Left ventricle myocardium inferior (tissue), 1 donor: ENCODE data around the gene PPFIA3. TPM values are rescaled to one million over a fixed set of nuclear protein-coding genes. Genes with fewer than 3 reads are reported as not detected.
A peak's percentile ranks its signal among the peaks of the same experiment; 100 is the strongest.

ENCODE experiments used
- DNase-seq: peaks from one replicate; pipeline ENCODE4 v3.0.0-alpha.2; 2020
- H3K27ac ChIP-seq: fragments of 200-600 bp; replicated peaks from 2 replicates; pipeline ENCODE4 v1.8.0; 2021
- H3K27me3 ChIP-seq: fragments of 200-600 bp; 2 replicates; pipeline ENCODE4 v1.8.0; 2021; ENCODE audit warnings: low read depth
- H3K36me3 ChIP-seq: fragments of 200-600 bp; 2 replicates; pipeline ENCODE4 v1.8.0; 2021
- H3K4me1 ChIP-seq: fragments of 200-600 bp; 2 replicates; pipeline ENCODE4 v1.8.0; 2021
- H3K4me3 ChIP-seq: fragments of 200-600 bp; 2 replicates; pipeline ENCODE4 v1.8.0; 2021; ENCODE audit warnings: mild to moderate bottlenecking, moderate library complexity
- H3K9me3 ChIP-seq: fragments of 200-600 bp; replicated peaks from 2 replicates; pipeline ENCODE4 v1.8.0; 2021
- CTCF ChIP-seq: fragments of 200-600 bp; IDR thresholded peaks from 2 replicates; pipeline ENCODE4 v1.8.0; 2021; ENCODE audit warnings: antibody characterized with exemption, mild to moderate bottlenecking, borderline replicate concordance
- intact Hi-C: fragments of 100-400 bp; cut with micrococcal nuclease; formaldehyde crosslinking; loops from one replicate; pipeline ENCODE4 v1.11.0; 2022
- total RNA-seq: library from RNA; stranded (reverse); fragmentation: NEBNext Ultra II Directional; extraction: Animal tissue kit (Norgen Biotek cat#: 25700); gene quantifications from one replicate; pipeline ENCODE4 v1.2.1, GENCODE V29; 2021
- donor health status: DM: no; HTN: yes; CAD: no; lungs with severe emphysema.

The PPFIA3 gene
- total RNA-seq, 1 donor from 2014 or later: 5.7 TPM

DNA sequence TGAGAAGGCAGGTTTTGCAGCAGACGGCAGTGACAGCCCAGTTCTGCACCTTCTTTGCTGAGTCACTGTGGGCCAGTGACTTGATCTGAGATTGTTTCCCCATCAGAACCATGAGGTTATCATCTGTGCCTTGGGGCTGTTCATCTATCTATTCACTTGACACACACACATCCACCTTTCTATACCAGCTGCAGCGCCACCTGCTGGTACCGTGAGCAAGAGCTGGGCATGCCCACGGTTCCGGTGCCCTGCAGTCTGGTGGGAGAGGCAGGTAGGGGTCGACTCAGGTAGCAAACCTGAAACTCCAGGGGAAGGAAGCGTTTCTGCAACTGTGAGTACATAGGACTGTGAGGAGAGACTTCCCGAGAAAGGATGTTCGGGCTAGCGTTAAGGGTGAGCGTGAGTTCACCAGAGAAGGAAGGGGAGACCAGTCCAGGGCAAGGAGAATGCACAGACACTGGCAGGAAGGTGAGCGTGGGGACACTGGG lies 12.7 kb upstream of the PPFIA3 start:
- Histone ChIP-seq H3K36me3 (peaks cover 74% of the 10 kb centered on the region), H3K4me3 (no peak overlapping the region), H3K9me3 (no peaks in the 10 kb centered on the region), H3K27me3 (no peaks in the 10 kb centered on the region), H3K4me1 (peaks cover 19% of the 10 kb centered on the region), H3K27ac (no peak overlapping the region)
- intact Hi-C loops: no loop called here
- peak; percentile 81 for TF ChIP-seq CTCF
- peak; percentile 48 for DNase-seq

DNA sequence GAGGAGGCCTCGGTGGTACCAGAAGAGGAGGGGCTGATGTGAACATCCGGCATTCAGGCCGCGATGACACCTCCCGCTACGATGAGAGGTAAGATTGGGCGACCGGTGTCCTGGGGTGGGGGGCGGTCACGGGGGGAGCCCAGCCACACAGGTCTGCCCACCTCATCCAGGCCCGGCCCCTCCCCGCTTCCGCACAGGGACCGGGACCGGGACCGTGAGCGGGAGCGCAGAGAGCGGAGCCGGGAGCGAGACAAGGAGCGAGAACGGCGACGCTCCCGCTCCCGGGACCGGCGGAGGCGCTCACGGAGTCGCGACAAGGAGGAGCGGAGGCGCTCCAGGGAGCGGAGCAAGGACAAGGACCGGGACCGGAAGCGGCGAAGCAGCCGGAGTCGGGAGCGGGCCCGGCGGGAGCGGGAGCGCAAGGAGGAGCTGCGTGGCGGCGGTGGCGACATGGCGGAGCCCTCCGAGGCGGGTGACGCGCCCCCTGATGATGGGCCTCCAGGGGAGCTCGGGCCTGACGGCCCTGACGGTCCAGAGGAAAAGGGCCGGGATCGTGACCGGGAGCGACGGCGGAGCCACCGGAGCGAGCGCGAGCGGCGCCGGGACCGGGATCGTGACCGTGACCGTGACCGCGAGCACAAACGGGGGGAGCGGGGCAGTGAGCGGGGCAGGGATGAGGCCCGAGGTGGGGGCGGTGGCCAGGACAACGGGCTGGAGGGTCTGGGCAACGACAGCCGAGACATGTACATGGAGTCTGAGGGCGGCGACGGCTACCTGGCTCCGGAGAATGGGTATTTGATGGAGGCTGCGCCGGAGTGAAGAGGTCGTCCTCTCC lies 11.5 kb upstream of the PPFIA3 start:
- no peak for TF ChIP-seq CTCF
- peaks cover 19% of the 10 kb centered on the region for H3K4me1 ChIP-seq
- no peaks in the 10 kb centered on the region for H3K9me3 ChIP-seq
- intact Hi-C loops: no loop called here
- no peak overlapping the region for H3K4me3 ChIP-seq
- no peak for DNase-seq
- H3K36me3 ChIP-seq: peaks cover 63% of the 10 kb centered on the region
- no peak overlapping the region for H3K27ac ChIP-seq
- no peaks in the 10 kb centered on the region for H3K27me3 ChIP-seq

DNA sequence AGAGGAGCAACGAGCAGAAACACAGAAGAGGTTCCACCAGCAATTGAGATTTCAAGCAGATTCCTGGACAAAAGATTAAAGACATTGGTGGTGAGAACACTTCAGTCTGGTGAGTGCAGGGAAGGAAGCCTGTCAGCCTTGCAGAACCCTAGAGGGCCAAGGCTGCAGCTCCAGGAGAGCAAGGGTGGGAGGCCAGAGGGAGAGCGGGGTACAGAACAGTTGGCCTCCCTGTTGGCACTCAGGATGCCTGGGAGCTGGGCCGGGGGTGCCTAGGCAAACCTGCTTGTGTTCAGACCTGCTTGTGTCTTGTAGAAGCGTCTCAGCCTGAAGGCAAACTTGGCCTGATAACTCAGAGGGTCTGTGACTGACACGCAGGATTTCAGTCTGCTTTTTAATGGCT lies 10.3 kb upstream of the PPFIA3 start:
- DNase-seq: no peak
- H3K27me3 ChIP-seq: no peaks in the 10 kb centered on the region
- peaks cover 26% of the 10 kb centered on the region for H3K4me1 ChIP-seq
- no peak for TF ChIP-seq CTCF
- H3K4me3 ChIP-seq: no peak overlapping the region
- intact Hi-C loops: no loop called here
- H3K27ac ChIP-seq: no peak overlapping the region
- peaks cover 51% of the 10 kb centered on the region for H3K36me3 ChIP-seq
- no peaks in the 10 kb centered on the region for H3K9me3 ChIP-seq

- Histone ChIP-seq H3K4me1 (peaks cover 32% of the 10 kb centered on the region), H3K27me3 (no peaks in the 10 kb centered on the region), H3K4me3 (no peak overlapping the region), H3K9me3 (no peaks in the 10 kb centered on the region), H3K36me3 (peaks cover 44% of the 10 kb centered on the region), H3K27ac (peak overlapping the region; percentile 27)
- intact Hi-C loops: no loop called here
- no peak for DNase-seq
- no peak for TF ChIP-seq CTCF
Measured at GRCh38 chr19:49109569-49110233, 9.6 kb upstream of the PPFIA3 start.

GRCh38 chr19:49110567-49110966 lies 8.8 kb upstream of the PPFIA3 start:
- DNase-seq: no peak
- peaks cover 36% of the 10 kb centered on the region for H3K36me3 ChIP-seq
- intact Hi-C loops: no loop called here
- no peak for TF ChIP-seq CTCF
- no peak overlapping the region for H3K4me3 ChIP-seq
- H3K27ac ChIP-seq: peak overlapping the region; percentile 27
- H3K27me3 ChIP-seq: no peaks in the 10 kb centered on the region
- H3K4me1 ChIP-seq: peaks cover 40% of the 10 kb centered on the region
- H3K9me3 ChIP-seq: no peaks in the 10 kb centered on the region
